SU-DHL-6 (cell line): ENCODE data around the gene SLC47A2.
"Not testable (repeated sequence)": the region's sequence is repeated elsewhere in the genome, so short reads cannot be mapped to it uniquely, and the experiment has no call there.

Experiments used
- H2AFZ ChIP-seq: fragments of 200-600 bp; sonication (generic); 2 replicates; pipeline ENCODE4 v1.6.1; 2014; ENCODE audit warnings: low read depth, mild to moderate bottlenecking, moderate library complexity, mixed read lengths, antibody characterized with exemption, low read length; ENCODE audit not compliant: severe bottlenecking
- H3F3A ChIP-seq: fragments of 200-600 bp; shearing (Covaris generic); 2 replicates; pipeline ENCODE4 v1.6.0; 2016; ENCODE audit warnings: antibody characterized with exemption, mild to moderate bottlenecking; ENCODE audit not compliant: insufficient read depth
- H3K27ac ChIP-seq: fragments of 200-600 bp; sonication (generic); 2 replicates; pipeline ENCODE4 v1.5.1; 2016; ENCODE audit warnings: low read depth, mild to moderate bottlenecking, low read length, moderate library complexity, mixed read lengths
- H3K27me3 ChIP-seq: fragments of 200-600 bp; sonication (generic), shearing (Covaris generic); 2 replicates; pipeline ENCODE4 v1.6.0; 2014; ENCODE audit warnings: mild to moderate bottlenecking, low read length
- H3K36me3 ChIP-seq: fragments of 200-600 bp; sonication (generic); 2 replicates; pipeline ENCODE4 v1.6.1; 2014; ENCODE audit warnings: mild to moderate bottlenecking, low read length, mixed read lengths
- H3K4me2 ChIP-seq: fragments of 300-600, 200-600 bp; shearing (Covaris generic), sonication (generic); 2 replicates; pipeline ENCODE4 v1.6.0; 2014; ENCODE audit warnings: low read length, low read depth, mild to moderate bottlenecking; ENCODE audit not compliant: poor library complexity, severe bottlenecking
- H3K4me3 ChIP-seq: fragments of 200-600 bp; sonication (generic); 2 replicates; pipeline ENCODE4 v1.5.1; 2014; ENCODE audit warnings: antibody characterized with exemption, low read length, mild to moderate bottlenecking, mixed read lengths; ENCODE audit not compliant: insufficient read depth, poor library complexity, severe bottlenecking
- H3K79me2 ChIP-seq: fragments of 200-600 bp; sonication (generic); 2 replicates; pipeline ENCODE4 v1.6.1; 2014; ENCODE audit warnings: mild to moderate bottlenecking, low read length, moderate library complexity; ENCODE audit not compliant: insufficient read depth
- H3K9ac ChIP-seq: fragments of 200-600 bp; sonication (generic); 2 replicates; pipeline ENCODE4 v1.7.0; 2014; ENCODE audit warnings: mild to moderate bottlenecking, low read length
- H3K9me2 ChIP-seq: fragments of 200-600 bp; sonication (generic); replicated peaks from 2 replicates; pipeline ENCODE4 v1.6.1; 2014; ENCODE audit warnings: low read length; ENCODE audit not compliant: insufficient read depth
- H3K9me3 ChIP-seq: fragments of 200-600 bp; sonication (generic); 2 replicates; pipeline ENCODE4 v1.6.1; 2014; ENCODE audit warnings: low read length, mixed read lengths; ENCODE audit not compliant: insufficient read depth
- H4K20me1 ChIP-seq: fragments of 200-600 bp; sonication (generic); 2 replicates; pipeline ENCODE4 v1.6.1; 2014; ENCODE audit warnings: low read depth, mild to moderate bottlenecking, antibody characterized with exemption, low read length, moderate library complexity, mixed read lengths
- EZH2phosphoT487 ChIP-seq: fragments of 200-600 bp; sonication (generic), shearing (Covaris generic); conservative IDR thresholded peaks from 2 replicates; pipeline ENCODE4 v1.6.1; 2018; ENCODE audit warnings: mild to moderate bottlenecking, antibody characterized with exemption, low read length, moderate library complexity, mixed read lengths
- TF ChIP-seq, protein P1 (sequence below): fragments of 200-600 bp; sonication (generic); IDR thresholded peaks from one replicate; pipeline ENCODE4 v1.5.1; 2017; ENCODE audit warnings: antibody characterized with exemption, mild to moderate bottlenecking, low read length, moderate library complexity; ENCODE audit not compliant: insufficient read depth, poor library complexity, severe bottlenecking

The SLC47A2 gene

DNA sequence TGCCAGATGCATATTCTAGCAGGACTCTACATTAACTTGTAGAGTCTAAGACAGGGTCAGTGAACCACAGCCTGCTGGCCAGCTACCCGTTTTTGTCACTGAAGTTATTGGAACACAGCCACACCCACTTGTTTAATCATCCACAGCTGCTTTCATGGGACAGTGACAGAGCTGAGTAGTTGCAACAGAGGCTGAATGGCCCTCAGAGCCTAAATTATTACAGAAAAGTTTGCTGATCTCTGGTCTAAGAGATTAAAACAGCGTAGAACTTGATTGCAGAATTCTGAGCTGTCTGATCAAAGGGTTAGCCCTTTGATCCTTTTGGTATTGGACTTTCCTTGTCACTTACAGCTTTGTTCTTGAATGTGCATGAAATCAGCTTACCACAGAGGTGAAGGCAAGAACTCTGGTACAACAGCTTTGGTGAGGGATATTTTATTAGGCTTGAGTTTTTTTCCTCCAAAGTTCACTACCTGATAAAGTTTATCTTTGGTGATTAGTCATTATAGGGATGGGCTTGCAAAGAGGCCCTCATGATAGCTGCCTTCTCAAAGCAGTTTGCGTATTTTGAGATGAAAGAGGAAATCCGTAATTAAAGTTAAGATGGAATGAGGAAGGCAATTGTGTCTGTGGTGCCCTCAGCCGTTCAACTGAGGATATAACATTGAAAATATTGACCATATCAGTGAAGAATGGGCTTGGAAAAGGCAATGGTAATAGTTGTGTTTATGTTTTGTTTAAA is 44.2 kb downstream of the SLC47A2 start:
- H3K9me2 ChIP-seq, result no peaks in the 10 kb centered on the region
- no peaks in the 10 kb centered on the region for H3K9me3 ChIP-seq
- TF ChIP-seq, protein P1, sequence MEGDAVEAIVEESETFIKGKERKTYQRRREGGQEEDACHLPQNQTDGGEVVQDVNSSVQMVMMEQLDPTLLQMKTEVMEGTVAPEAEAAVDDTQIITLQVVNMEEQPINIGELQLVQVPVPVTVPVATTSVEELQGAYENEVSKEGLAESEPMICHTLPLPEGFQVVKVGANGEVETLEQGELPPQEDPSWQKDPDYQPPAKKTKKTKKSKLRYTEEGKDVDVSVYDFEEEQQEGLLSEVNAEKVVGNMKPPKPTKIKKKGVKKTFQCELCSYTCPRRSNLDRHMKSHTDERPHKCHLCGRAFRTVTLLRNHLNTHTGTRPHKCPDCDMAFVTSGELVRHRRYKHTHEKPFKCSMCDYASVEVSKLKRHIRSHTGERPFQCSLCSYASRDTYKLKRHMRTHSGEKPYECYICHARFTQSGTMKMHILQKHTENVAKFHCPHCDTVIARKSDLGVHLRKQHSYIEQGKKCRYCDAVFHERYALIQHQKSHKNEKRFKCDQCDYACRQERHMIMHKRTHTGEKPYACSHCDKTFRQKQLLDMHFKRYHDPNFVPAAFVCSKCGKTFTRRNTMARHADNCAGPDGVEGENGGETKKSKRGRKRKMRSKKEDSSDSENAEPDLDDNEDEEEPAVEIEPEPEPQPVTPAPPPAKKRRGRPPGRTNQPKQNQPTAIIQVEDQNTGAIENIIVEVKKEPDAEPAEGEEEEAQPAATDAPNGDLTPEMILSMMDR, result no peak
- no peak for TF ChIP-seq EZH2phosphoT487

DNA sequence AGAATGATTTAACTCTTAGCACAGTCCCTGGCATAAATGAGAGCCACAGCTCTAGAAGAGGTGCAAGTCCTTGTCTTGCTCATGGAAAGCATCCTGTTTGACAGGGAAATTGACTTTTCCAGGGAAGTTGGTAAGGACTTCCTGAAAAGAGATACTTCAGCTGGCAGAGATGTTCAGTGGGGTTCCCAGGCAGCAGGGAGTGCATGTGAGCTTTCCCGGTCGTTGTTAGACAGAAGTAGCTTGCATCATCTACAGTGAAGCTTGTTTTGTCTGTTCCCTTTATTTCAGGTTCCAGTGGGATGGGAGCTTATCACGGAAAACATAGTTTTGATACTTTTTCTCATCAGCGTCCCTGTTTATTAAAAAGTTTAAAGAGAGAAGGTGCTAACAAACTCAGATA is 45.0 kb downstream of the SLC47A2 start:
- H3K27ac ChIP-seq, result no peak overlapping the region
- H4K20me1 ChIP-seq, result no peaks in the 10 kb centered on the region
- no peaks in the 10 kb centered on the region for H3K9me2 ChIP-seq
- no peak overlapping the region for H2AFZ ChIP-seq
- no peak overlapping the region for H3K4me2 ChIP-seq
- no peaks in the 10 kb centered on the region for H3K79me2 ChIP-seq
- no peak overlapping the region for H3K9ac ChIP-seq
- no peaks in the 10 kb centered on the region for H3K27me3 ChIP-seq
- no peak overlapping the region for H3K4me3 ChIP-seq
- 0 out of 2 replicates have a peak, but pooled peaks cover 4% of the 10 kb centered on the region for H3K36me3 ChIP-seq
- TF ChIP-seq EZH2phosphoT487, result no peak
- TF ChIP-seq, protein P1, result no peak
- no peaks in the 10 kb centered on the region for H3K9me3 ChIP-seq
- H3F3A ChIP-seq, result no peaks in the 10 kb centered on the region

More for the DNA sequence above, 44.2 kb downstream of the SLC47A2 start:
- H3K27me3 ChIP-seq, result no peaks in the 10 kb centered on the region
- H2AFZ ChIP-seq, result no peak overlapping the region
- H4K20me1 ChIP-seq, result no peaks in the 10 kb centered on the region
- no peak overlapping the region for H3K27ac ChIP-seq
- no peak overlapping the region for H3K4me2 ChIP-seq
- no peaks in the 10 kb centered on the region for H3K79me2 ChIP-seq
- no peak overlapping the region for H3K4me3 ChIP-seq
- H3K36me3 ChIP-seq, result 0 out of 2 replicates have a peak, but pooled peaks cover under 1% of the 10 kb centered on the region
- H3K9ac ChIP-seq, result no peak overlapping the region
- H3F3A ChIP-seq, result no peaks in the 10 kb centered on the region

DNA sequence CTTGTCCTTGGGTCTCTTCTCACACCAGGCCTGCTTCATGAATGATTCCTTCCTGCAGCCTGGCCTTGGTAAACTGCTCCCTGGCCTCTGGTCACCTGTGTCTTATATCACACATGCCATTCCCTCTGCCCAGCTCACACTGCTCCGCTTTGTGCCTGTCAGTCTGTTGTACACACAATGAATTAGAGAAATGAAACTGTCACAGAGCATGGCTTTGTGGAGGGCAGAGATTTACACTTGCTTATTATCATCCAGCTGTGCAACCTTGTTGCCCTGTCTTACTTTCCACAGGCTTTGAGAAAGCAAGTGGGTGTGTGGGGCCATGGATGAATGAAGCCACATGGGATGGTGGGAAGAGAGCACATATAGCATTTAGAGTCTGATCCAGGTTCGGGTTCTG is 45.5 kb downstream of the SLC47A2 start:
- H4K20me1 ChIP-seq, result no peaks in the 10 kb centered on the region
- no peaks in the 10 kb centered on the region for H3K9me2 ChIP-seq
- H3K79me2 ChIP-seq, result no peaks in the 10 kb centered on the region
- no peak overlapping the region for H2AFZ ChIP-seq
- H3F3A ChIP-seq, result no peaks in the 10 kb centered on the region
- TF ChIP-seq, protein P1, result no peak
- no peak for TF ChIP-seq EZH2phosphoT487
- no peak overlapping the region for H3K27ac ChIP-seq
- no peak overlapping the region for H3K4me3 ChIP-seq
- H3K36me3 ChIP-seq, result 0 out of 2 replicates have a peak, but pooled peaks cover 4% of the 10 kb centered on the region
- H3K9me3 ChIP-seq, result no peaks in the 10 kb centered on the region
- H3K9ac ChIP-seq, result no peak overlapping the region
- H3K4me2 ChIP-seq, result no peak overlapping the region
- no peaks in the 10 kb centered on the region for H3K27me3 ChIP-seq

DNA sequence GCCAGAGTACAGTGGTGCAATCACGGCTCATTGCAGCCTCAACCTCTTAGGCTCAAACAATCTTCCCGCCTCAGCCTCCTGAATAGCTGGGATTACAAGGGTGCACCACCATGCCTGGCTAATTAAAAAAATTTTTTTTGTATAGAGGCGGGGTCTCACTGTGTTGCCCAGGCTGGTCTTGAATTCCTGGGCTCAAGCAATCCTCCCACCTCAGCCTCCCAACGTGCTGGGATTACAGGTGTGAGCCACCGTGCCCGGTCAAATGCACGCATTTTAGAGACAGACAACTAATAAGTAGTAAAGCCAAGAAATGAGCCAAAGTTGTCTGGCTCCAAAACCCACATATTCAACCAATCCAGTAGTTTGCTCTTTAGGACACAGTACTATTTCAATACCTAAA is 46.7 kb downstream of the SLC47A2 start:
- not testable (repeated sequence) for H3K4me2 ChIP-seq, H3F3A ChIP-seq, H3K79me2 ChIP-seq, H2AFZ ChIP-seq, H3K9me3 ChIP-seq, H3K27me3 ChIP-seq, H4K20me1 ChIP-seq, H3K9ac ChIP-seq, H3K27ac ChIP-seq, H3K4me3 ChIP-seq, H3K36me3 ChIP-seq, H3K9me2 ChIP-seq
